Measurements from ENCODE around the gene CNNM3.

The CNNM3 gene

GRCh38 chr2:96771796-96772618 is 44.1 kb upstream of the CNNM3 start:
- H3K4me3 ChIP-seq (ENCODE audit: low read depth, low read length) = no peak overlapping the region
- TF ChIP-seq CTCF (IDR thresholded peaks at IDR 0.05; ENCODE audit: low read depth, low read length) (no peak), POLR2A (IDR thresholded peaks at IDR 0.05; ENCODE audit: extremely low read depth, insufficient read length) (no peak)
- TF ChIP-seq, protein P1, sequence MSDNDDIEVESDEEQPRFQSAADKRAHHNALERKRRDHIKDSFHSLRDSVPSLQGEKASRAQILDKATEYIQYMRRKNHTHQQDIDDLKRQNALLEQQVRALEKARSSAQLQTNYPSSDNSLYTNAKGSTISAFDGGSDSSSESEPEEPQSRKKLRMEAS (IDR thresholded peaks at IDR 0.05; ENCODE audit: low read depth, low read length) = no peak
- no peak for DNase-seq (ENCODE audit: low read depth)

- TF ChIP-seq POLR2A (IDR thresholded peaks at IDR 0.05; ENCODE audit: extremely low read depth, insufficient read length) (no peak), CTCF (IDR thresholded peaks at IDR 0.05; ENCODE audit: low read depth, low read length) (no peak), MYC (IDR thresholded peaks at IDR 0.05; ENCODE audit: low read depth, low read length) (no peak)
- TF ChIP-seq, protein P1 (IDR thresholded peaks at IDR 0.05; ENCODE audit: low read depth, low read length) = no peak
- no peak overlapping the region for H3K4me3 ChIP-seq (ENCODE audit: low read depth, low read length)
- no peak for DNase-seq (ENCODE audit: low read depth)
Observed at GRCh38 chr2:96772903-96773671, 43.0 kb upstream of the CNNM3 start.

GRCh38 chr2:96773922-96774321 is 42.1 kb upstream of the CNNM3 start:
- H3K4me3 ChIP-seq (ENCODE audit: low read depth, low read length) = no peak overlapping the region
- TF ChIP-seq, protein P1 (IDR thresholded peaks at IDR 0.05; ENCODE audit: low read depth, low read length) = no peak
- TF ChIP-seq CTCF (IDR thresholded peaks at IDR 0.05; ENCODE audit: low read depth, low read length) (no peak), POLR2A (IDR thresholded peaks at IDR 0.05; ENCODE audit: extremely low read depth, insufficient read length) (no peak), MYC (IDR thresholded peaks at IDR 0.05; ENCODE audit: low read depth, low read length) (no peak)
- no peak for DNase-seq (ENCODE audit: low read depth)

DNA sequence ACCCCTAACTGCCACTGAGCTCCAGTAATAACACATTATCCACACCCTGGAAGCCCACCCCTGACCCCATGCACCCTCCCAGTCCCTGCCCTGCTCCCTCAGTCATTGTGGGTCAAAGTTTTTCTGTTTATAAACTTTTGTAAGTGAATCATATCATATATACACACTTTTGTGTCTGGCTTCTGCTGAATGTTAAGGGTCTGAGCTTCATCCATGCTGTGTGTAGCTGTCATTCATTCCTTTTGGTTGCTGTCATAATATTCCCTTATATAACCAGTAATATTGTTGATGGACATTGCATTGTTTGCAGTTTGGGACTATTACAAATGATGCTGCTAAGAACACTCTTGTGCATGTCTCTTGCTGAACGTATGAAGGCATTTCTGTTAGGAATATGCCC is 40.9 kb upstream of the CNNM3 start:
- no peak for DNase-seq (ENCODE audit: low read depth)
- H3K4me3 ChIP-seq (ENCODE audit: low read depth, low read length) = no peak overlapping the region
- TF ChIP-seq, protein P1 (IDR thresholded peaks at IDR 0.05; ENCODE audit: low read depth, low read length) = no peak
- no peak for TF ChIP-seq MYC (IDR thresholded peaks at IDR 0.05; ENCODE audit: low read depth, low read length)
- no peak for TF ChIP-seq CTCF (IDR thresholded peaks at IDR 0.05; ENCODE audit: low read depth, low read length)
- no peak for TF ChIP-seq POLR2A (IDR thresholded peaks at IDR 0.05; ENCODE audit: extremely low read depth, insufficient read length)

DNA sequence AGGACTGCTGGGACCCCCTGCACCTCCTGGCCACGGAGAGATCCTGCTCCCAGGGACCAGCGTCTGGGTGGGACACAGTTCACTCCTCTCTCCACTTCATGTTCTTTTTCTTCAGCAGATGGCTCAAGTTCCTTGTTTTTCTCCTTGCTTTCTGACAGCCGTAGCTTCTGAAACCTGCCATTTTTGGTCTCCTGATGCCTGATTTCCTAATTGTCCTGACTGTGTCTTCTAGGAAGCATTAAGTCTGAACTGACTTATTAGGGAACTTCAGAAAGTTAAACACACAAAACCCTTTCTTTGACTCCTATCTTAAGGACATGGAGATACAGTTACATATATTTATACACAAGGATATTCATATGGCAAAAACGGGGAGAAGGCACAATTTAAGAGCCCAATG is 32.7 kb upstream of the CNNM3 start:
- TF ChIP-seq, protein P1 (IDR thresholded peaks at IDR 0.05; ENCODE audit: low read depth, low read length) = no peak
- no peak for TF ChIP-seq CTCF (IDR thresholded peaks at IDR 0.05; ENCODE audit: low read depth, low read length)
- TF ChIP-seq POLR2A (IDR thresholded peaks at IDR 0.05; ENCODE audit: extremely low read depth, insufficient read length) = no peak
- no peak for TF ChIP-seq MYC (IDR thresholded peaks at IDR 0.05; ENCODE audit: low read depth, low read length)
- no peak for DNase-seq (ENCODE audit: low read depth)
- H3K4me3 ChIP-seq (ENCODE audit: low read depth, low read length) = no peak overlapping the region

Data from NB4 (cell line).